Panc1 (cell line): ENCODE results near the gene ASB5.

Experiments used
- CTCF ChIP-seq: fragments of 450-650 bp; IDR thresholded peaks from 2 replicates; pipeline ENCODE4 v1.5.1; 2017; ENCODE audit warnings: mild to moderate bottlenecking
- POLR2AphosphoS5 ChIP-seq: IDR thresholded peaks from 2 replicates; pipeline ENCODE4 v1.6.1; 2012; ENCODE audit warnings: mild to moderate bottlenecking, low read depth, low read length, moderate library complexity
- REST ChIP-seq, 2 experiments: IDR thresholded peaks; 2 replicates each; pipeline ENCODE4 v1.6.1; 2011 to 2012; ENCODE audit warnings: low read depth in 2 of 2, control low read depth in 1 of 2, low read length in 1 of 2, mild to moderate bottlenecking in 1 of 2, moderate library complexity in 1 of 2; ENCODE audit not compliant: insufficient read depth in 1 of 2

DNA sequence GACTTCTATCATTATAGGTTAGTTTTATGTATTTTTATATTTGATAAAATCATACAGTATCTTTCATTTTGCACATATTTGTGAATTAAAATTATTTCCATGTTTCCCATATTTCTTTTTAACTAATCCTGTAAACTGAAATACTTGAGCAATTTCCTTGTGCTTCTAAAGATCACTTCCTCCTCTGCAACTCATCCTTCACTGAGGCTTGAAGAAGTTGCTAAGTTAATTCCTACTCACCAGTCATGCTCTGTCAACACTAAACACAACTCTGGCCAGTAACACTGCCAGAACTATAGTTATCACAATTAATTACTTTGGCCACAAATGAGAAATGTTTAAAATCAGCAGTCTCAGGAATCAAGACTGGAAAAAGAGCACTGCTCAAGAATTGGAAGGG lies 80.4 kb downstream of the ASB5 start:
- TF ChIP-seq REST (IDR thresholded peaks at IDR 0.05; ENCODE audit: insufficient read depth in 1 of 2, low read depth in 2 of 2, low read length in 1 of 2), result no peak
- no peak for TF ChIP-seq CTCF
- TF ChIP-seq POLR2AphosphoS5, result no peak
